HG02763 (cell line): ENCODE measurements around the gene PPP2R1A.
"Not testable (repeated sequence)": the region's sequence is repeated elsewhere in the genome, so short reads cannot be mapped to it uniquely, and the experiment has no call there.

Source experiments
- ATAC-seq: cut with Tn5 transposase; IDR thresholded peaks from one replicate; pipeline ENCODE4 v1.9.1; 2021; ENCODE audit warnings: mild to moderate bottlenecking, moderate library complexity; ENCODE audit not compliant: unreplicated experiment

PPP2R1A gene

GRCh38 chr19:52200044-52200443 is 10.2 kb downstream of the PPP2R1A start:
- no peak for ATAC-seq

GRCh38 chr19:52200755-52201391 is 11.0 kb downstream of the PPP2R1A start:
- ATAC-seq: not testable (repeated sequence)

GRCh38 chr19:52206481-52206880 is 16.6 kb downstream of the PPP2R1A start:
- no peak for ATAC-seq

GRCh38 chr19:52211203-52211602 is 21.4 kb downstream of the PPP2R1A start:
- no peak for ATAC-seq

GRCh38 chr19:52211926-52212571 is 22.2 kb downstream of the PPP2R1A start:
- ATAC-seq: no peak

GRCh38 chr19:52212572-52213255 is 22.9 kb downstream of the PPP2R1A start:
- ATAC-seq: no peak

- no peak for ATAC-seq
Observed at GRCh38 chr19:52214241-52214640, 24.4 kb downstream of the PPP2R1A start.

- ATAC-seq: no peak
Observed at GRCh38 chr19:52216401-52216800, 26.5 kb downstream of the PPP2R1A start.

- ATAC-seq: no peak
Observed at GRCh38 chr19:52217576-52217975, 27.7 kb downstream of the PPP2R1A start.

GRCh38 chr19:52219611-52220010 is 29.8 kb downstream of the PPP2R1A start:
- ATAC-seq: no peak

- no peak for ATAC-seq
Observed at GRCh38 chr19:52221031-52221430, 31.2 kb downstream of the PPP2R1A start.

GRCh38 chr19:52221831-52222375 is 32.1 kb downstream of the PPP2R1A start:
- no peak for ATAC-seq

GRCh38 chr19:52224211-52224610 is 34.4 kb downstream of the PPP2R1A start:
- no peak for ATAC-seq

- ATAC-seq: no peak
Observed at GRCh38 chr19:52226652-52227051, 36.8 kb downstream of the PPP2R1A start.

GRCh38 chr19:52227196-52227940 is 37.5 kb downstream of the PPP2R1A start:
- no peak for ATAC-seq

GRCh38 chr19:52227980-52228379 is 38.1 kb downstream of the PPP2R1A start:
- no peak for ATAC-seq

GRCh38 chr19:52229524-52229923 is 39.7 kb downstream of the PPP2R1A start:
- no peak for ATAC-seq

GRCh38 chr19:52230685-52231084 is 40.8 kb downstream of the PPP2R1A start:
- no peak for ATAC-seq

GRCh38 chr19:52231154-52231910 is 41.5 kb downstream of the PPP2R1A start:
- ATAC-seq: no peak

GRCh38 chr19:52234406-52234805 is 44.6 kb downstream of the PPP2R1A start:
- no peak for ATAC-seq
